HCT116 (cell line): Measurements from ENCODE around the gene CLPTM1L. TPM values are rescaled to one million over a fixed set of nuclear protein-coding genes. Genes with fewer than 3 reads are reported as not detected.

Experiments used
- ATAC-seq: fragments of 200-7000 bp; cut with Tn5 transposase; 2 replicates; pipeline ENCODE4 v1.9.1; 2020; ENCODE audit warnings: mild to moderate bottlenecking, moderate library complexity
- BruUV-seq: library from RNA; stranded (reverse); fragments of 400-500 nt; replicated peaks from 2 replicates; lab custom pipeline; 2021; lab: Mats Ljungman, UMichigan
- CTCF ChIA-PET: fragments of 300-600 bp; sonication (Branson Sonifier 250); formaldehyde crosslinking; loops from one replicate; lab custom pipeline; 2021; ENCODE audit warnings: antibody characterized with exemption; lab: Charles Lee
- POLR2A ChIA-PET: fragments of 300-600, 350-600 bp; sonication (Branson Sonifier 250); formaldehyde crosslinking; loops from one replicate; lab custom pipeline; 2021; ENCODE audit warnings: antibody characterized with exemption; lab: Charles Lee
- RAD21 ChIA-PET, 2 experiments: fragments of 300-600 bp; sonication (Branson Sonifier 250); formaldehyde crosslinking; loops; one replicate each; lab custom pipeline; 2023; ENCODE audit warnings: low total read pairs in 2 of 2; ENCODE audit not compliant: uncharacterized antibody in 2 of 2, unreplicated experiment in 2 of 2, low non-redundant PET in 1 of 2; lab: Charles Lee
- DNase-seq: peaks from one replicate; pipeline ENCODE4 v3.0.0-alpha.2; 2010; ENCODE audit warnings: low read depth, low spot score
- H2AFZ ChIP-seq: fragments of 200-600 bp; shearing (Covaris generic), sonication (generic); 2 replicates; pipeline ENCODE4 v1.6.1; 2017; ENCODE audit warnings: low read depth, mixed run types, mixed read lengths, antibody characterized with exemption, low read length; ENCODE audit not compliant: poor library complexity, severe bottlenecking
- H3K27ac ChIP-seq: 2 replicates; pipeline ENCODE4 v1.5.1; 2012; ENCODE audit warnings: low read depth, low read length
- H3K27me3 ChIP-seq: fragments of 200-600 bp; sonication (generic); 2 replicates; pipeline ENCODE4 v1.6.1; 2016; ENCODE audit warnings: mixed run types, low read length, mixed read lengths; ENCODE audit not compliant: insufficient read depth
- H3K36me3 ChIP-seq, 2 experiments: fragments of 200-500 bp in 1 of 2; fragments of 200-600 bp in 1 of 2; sonication (Bioruptor generic) in 1 of 2; sonication (generic) in 1 of 2; 2 replicates each; pipeline versions ENCODE4 v1.5.1 to v1.6.1; 2014 to 2016; ENCODE audit warnings: low read length in 2 of 2, inconsistent platforms in 1 of 2, mixed read lengths in 1 of 2, mixed run types in 1 of 2; ENCODE audit not compliant: insufficient read depth in 2 of 2, control insufficient read depth in 1 of 2
- H3K4me1 ChIP-seq, 2 experiments: fragments of 200-600 bp in 1 of 2; sonication (generic) in 1 of 2; 2 replicates each; pipeline versions ENCODE4 v1.5.1 to v1.6.1; 2012 to 2017; ENCODE audit warnings: low read length in 2 of 2, inconsistent platforms in 1 of 2, mild to moderate bottlenecking in 1 of 2, mixed read lengths in 1 of 2, mixed run types in 1 of 2, moderate library complexity in 1 of 2; ENCODE audit not compliant: insufficient read depth in 2 of 2, control insufficient read depth in 1 of 2
- H3K4me2 ChIP-seq: fragments of 200-600 bp; sonication (generic); 2 replicates; pipeline ENCODE4 v1.6.1; 2017; ENCODE audit warnings: mixed run types, low read length, mixed read lengths
- H3K4me3 ChIP-seq, 2 experiments: fragments of 200-600 bp in 1 of 2; sonication (generic) in 1 of 2; replicated peaks in 1 of 2; 2 replicates each; pipeline ENCODE4 v1.5.1; 2011 to 2016; ENCODE audit warnings: low read length in 2 of 2, control low read depth in 1 of 2, low read depth in 1 of 2, mild to moderate bottlenecking in 1 of 2, mixed read lengths in 1 of 2, mixed run types in 1 of 2
- H3K79me2 ChIP-seq: fragments of 200-600 bp; sonication (generic); 2 replicates; pipeline ENCODE4 v1.6.1; 2017; ENCODE audit warnings: mild to moderate bottlenecking, mixed run types, low read length, moderate library complexity, mixed read lengths; ENCODE audit not compliant: insufficient read depth
- H3K9ac ChIP-seq: fragments of 200-600 bp; sonication (generic); 2 replicates; pipeline ENCODE4 v1.6.1; 2016; ENCODE audit warnings: low read length, mixed read lengths
- H3K9me2 ChIP-seq: fragments of 200-600 bp; sonication (generic), shearing (Covaris generic); 2 replicates; pipeline ENCODE4 v1.6.1; 2017; ENCODE audit warnings: mixed run types, mild to moderate bottlenecking, moderate library complexity; ENCODE audit not compliant: insufficient read depth
- H3K9me3 ChIP-seq, 2 experiments: fragments of 200-500 bp in 1 of 2; fragments of 200-600 bp in 1 of 2; sonication (Bioruptor generic) in 1 of 2; sonication (generic) in 1 of 2; 2 replicates each; pipeline ENCODE4 v1.6.1; 2014 to 2017; ENCODE audit warnings: low read length in 2 of 2, mixed read lengths in 2 of 2, inconsistent platforms in 1 of 2, low read depth in 1 of 2, mild to moderate bottlenecking in 1 of 2, mixed run types in 1 of 2, moderate library complexity in 1 of 2; ENCODE audit not compliant: control insufficient read depth in 1 of 2, insufficient read depth in 1 of 2
- H4K20me1 ChIP-seq: fragments of 200-600 bp; sonication (generic), shearing (Covaris generic); 2 replicates; pipeline ENCODE4 v1.6.1; 2017; ENCODE audit warnings: mixed run types, mild to moderate bottlenecking, moderate library complexity; ENCODE audit not compliant: insufficient read depth
- CEBPB ChIP-seq: IDR thresholded peaks from 2 replicates; pipeline ENCODE4 v1.6.1; 2012; ENCODE audit warnings: low read depth
- MAX ChIP-seq: IDR thresholded peaks from 2 replicates; pipeline ENCODE4 v1.6.1; 2012
- REST ChIP-seq: IDR thresholded peaks from 2 replicates; pipeline ENCODE4 v1.6.1; 2012; ENCODE audit warnings: low read depth
- SP1 ChIP-seq: IDR thresholded peaks from 2 replicates; pipeline ENCODE4 v1.6.1; 2012; ENCODE audit warnings: low read depth
- ZBTB33 ChIP-seq: IDR thresholded peaks from 2 replicates; pipeline ENCODE4 v1.6.1; 2011; ENCODE audit warnings: mild to moderate bottlenecking, low read length, moderate library complexity; ENCODE audit not compliant: insufficient replicate concordance; ENCODE audit errors: extremely low read depth
- ZNF274 ChIP-seq: fragments of 200-500 bp; sonication (Bioruptor generic); IDR thresholded peaks from 2 replicates; pipeline ENCODE4 v1.6.1; 2014; ENCODE audit warnings: mild to moderate bottlenecking, low read depth, low read length, inconsistent platforms
- intact Hi-C: fragments of 100-400 bp; cut with micrococcal nuclease; formaldehyde crosslinking; loops from 2 replicates; pipeline ENCODE4 v1.10.0; 2022
- total RNA-seq: library from RNA; stranded (reverse); gene quantifications from one replicate; pipeline ENCODE4 v1.2.1, GENCODE V29; 2021; ENCODE audit not compliant: unreplicated experiment

Gene CLPTM1L
- total RNA-seq, 1 experiment from 2014 or later: 98.4 TPM

- Histone ChIP-seq H3K9ac (no peak overlapping the region), H3K9me3 (no peaks in the 10 kb centered on the region), H3K79me2 (no peaks in the 10 kb centered on the region), H4K20me1 (0 out of 2 replicates have a peak, but pooled peaks cover 3% of the 10 kb centered on the region), H3K4me2 (no peak overlapping the region), H3K27ac (no peak overlapping the region), H3K36me3 (no peaks in the 10 kb centered on the region), H3K9me2 (no peaks in the 10 kb centered on the region), H2AFZ (no peak overlapping the region), H3K4me1 (no peaks in the 10 kb centered on the region), H3K4me3 (no peak overlapping the region), H3K27me3 (peaks cover 39% of the 10 kb centered on the region; the same call in 1 of the 2 replicates)
- TF ChIP-seq MAX (no peak), SP1 (no peak), ZBTB33 (no peak), CEBPB (no peak), ZNF274 (no peak)
- ChIA-PET CTCF (no interaction called here), RAD21 (no interaction called here), POLR2A (no interaction called here)
- ATAC-seq: no peak
- DNase-seq: no peak
- intact Hi-C loops: no loop called here
- no TSS peak for BruUV-seq
These were observed 18.7 kb upstream of the CLPTM1L start for GRCh38 chr5:1363581-1363980.

GRCh38 chr5:1363160-1363559 lies 18.3 kb upstream of the CLPTM1L start:
- 0 out of 2 replicates have a peak, but pooled peaks cover 3% of the 10 kb centered on the region for H4K20me1 ChIP-seq
- no peaks in the 10 kb centered on the region for H3K79me2 ChIP-seq
- H3K4me1 ChIP-seq: no peaks in the 10 kb centered on the region
- H3K27ac ChIP-seq: no peak overlapping the region
- ChIA-PET CTCF (no interaction called here), POLR2A (no interaction called here), RAD21 (no interaction called here)
- H3K4me2 ChIP-seq: no peak overlapping the region
- TF ChIP-seq MAX: no peak
- no peak for TF ChIP-seq REST
- TF ChIP-seq ZNF274: no peak
- no peaks in the 10 kb centered on the region for H3K9me3 ChIP-seq
- no peak overlapping the region for H3K9ac ChIP-seq
- no peaks in the 10 kb centered on the region for H3K9me2 ChIP-seq
- ATAC-seq: no peak
- no TSS peak for BruUV-seq
- no peak for DNase-seq
- no peak overlapping the region for H3K4me3 ChIP-seq
- peaks cover 37% of the 10 kb centered on the region; the same call in 1 of the 2 replicates for H3K27me3 ChIP-seq
- intact Hi-C loops: no loop called here
- H3K36me3 ChIP-seq: no peaks in the 10 kb centered on the region
- H2AFZ ChIP-seq: no peak overlapping the region
